SH-SY5Y (cell line): ENCODE data around the gene CHRM2.

ENCODE experiments used
- GATA2 ChIP-seq: IDR thresholded peaks from 2 replicates; pipeline ENCODE4 v1.6.1; 2011; ENCODE audit warnings: mild to moderate bottlenecking, low read depth, low read length
- GATA3 ChIP-seq: IDR thresholded peaks from 2 replicates; pipeline ENCODE4 v1.6.1; 2011; ENCODE audit warnings: low read depth, mild to moderate bottlenecking, low read length, moderate library complexity

DNA sequence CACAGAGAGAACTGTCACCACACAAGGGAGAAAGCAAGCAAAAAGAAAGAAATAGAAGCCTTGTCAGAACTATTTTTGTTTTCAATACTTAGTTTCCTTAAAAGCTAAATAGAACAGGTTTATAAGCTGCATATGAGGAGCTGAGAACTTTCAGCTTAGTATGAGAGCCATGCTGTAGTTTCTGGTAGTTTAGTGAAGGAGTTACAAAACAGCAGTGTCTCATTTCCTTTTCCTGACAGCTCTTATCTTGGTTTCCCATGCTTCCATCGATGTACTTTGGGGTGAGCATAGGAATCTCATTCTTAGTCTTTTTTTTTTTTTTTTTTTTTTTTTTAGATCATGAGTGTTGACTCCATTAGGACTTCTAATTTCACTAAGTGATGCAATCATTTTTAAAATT lies 8.6 kb upstream of the CHRM2 start:
- no peak for TF ChIP-seq GATA3
- no peak for TF ChIP-seq GATA2
